HepG2 (cell line): ENCODE data around the gene CDK10. TPM values are rescaled to one million over a fixed set of nuclear protein-coding genes. Genes with fewer than 3 reads are reported as not detected.
A peak's percentile ranks its signal among the peaks of the same experiment; 100 is the strongest.

Experiments used
- CTCF ChIP-seq: sonication (generic); formaldehyde crosslinking; IDR thresholded peaks from 2 replicates; pipeline ENCODE4 v1.5.0; 2020; ENCODE audit warnings: mild to moderate bottlenecking, missing genetic modification reagents, moderate library complexity
- DDIT3 ChIP-seq: sonication (generic); formaldehyde crosslinking; IDR thresholded peaks from 2 replicates; pipeline ENCODE4 v1.4.0; 2020; ENCODE audit warnings: mild to moderate bottlenecking, missing genetic modification reagents
- E2F2 ChIP-seq: sonication (generic); formaldehyde crosslinking; IDR thresholded peaks from 2 replicates; pipeline ENCODE4 v1.4.0; 2020; ENCODE audit warnings: missing genetic modification reagents, borderline replicate concordance
- ELF4 ChIP-seq: sonication (generic); formaldehyde crosslinking; IDR thresholded peaks from 2 replicates; pipeline ENCODE4 v1.5.0; 2020; ENCODE audit warnings: missing genetic modification reagents, mild to moderate bottlenecking, moderate library complexity, borderline replicate concordance
- FOSL1 ChIP-seq: sonication (generic); formaldehyde crosslinking; IDR thresholded peaks from 2 replicates; pipeline ENCODE4 v1.9.0; 2021; ENCODE audit warnings: missing genetic modification reagents, borderline replicate concordance
- FOXA1 ChIP-seq, 2 experiments: fragments of 450-650 bp in 1 of 2; sonication (generic) in 1 of 2; formaldehyde crosslinking in 1 of 2; IDR thresholded peaks; 2 replicates each; pipeline versions ENCODE4 v1.4.0 to v1.6.1; 2016 to 2020; ENCODE audit warnings: missing genetic modification reagents in 1 of 2
- HMG20A ChIP-seq: IDR thresholded peaks from 2 replicates; pipeline ENCODE4 v1.6.1; 2016; ENCODE audit warnings: borderline replicate concordance
- KAT7 ChIP-seq: IDR thresholded peaks from 2 replicates; pipeline ENCODE4 v1.6.1; 2018; ENCODE audit warnings: borderline replicate concordance, missing compliant biosample characterization
- MED1 ChIP-seq: sonication (generic); formaldehyde crosslinking; IDR thresholded peaks from 2 replicates; pipeline ENCODE4 v1.4.0; 2020; ENCODE audit warnings: missing genetic modification reagents
- MLX ChIP-seq: IDR thresholded peaks from 2 replicates; pipeline ENCODE4 v1.6.1; 2016
- RXRB ChIP-seq: IDR thresholded peaks from 2 replicates; pipeline ENCODE4 v1.6.1; 2016; ENCODE audit warnings: borderline replicate concordance, missing genetic modification reagents, missing compliant biosample characterization
- TFDP1 ChIP-seq: IDR thresholded peaks from 2 replicates; pipeline ENCODE4 v1.6.1; 2016; ENCODE audit warnings: missing compliant biosample characterization, missing genetic modification reagents, borderline replicate concordance
- ZFP36 ChIP-seq: fragments of 150-350 bp; IDR thresholded peaks from 2 replicates; pipeline ENCODE4 v1.6.1; 2018; ENCODE audit warnings: borderline replicate concordance, low read length, low read depth; ENCODE audit not compliant: partially characterized antibody
- ZFP91 ChIP-seq: sonication (generic); formaldehyde crosslinking; IDR thresholded peaks from 2 replicates; pipeline ENCODE4 v1.9.0; 2022; ENCODE audit warnings: missing genetic modification reagents, mild to moderate bottlenecking, borderline replicate concordance
- ZNF180 ChIP-seq: sonication (generic); formaldehyde crosslinking; IDR thresholded peaks from 2 replicates; pipeline ENCODE4 v1.4.0; 2020; ENCODE audit warnings: low read depth, missing genetic modification reagents, borderline replicate concordance
- ZNF232 ChIP-seq: sonication (generic); formaldehyde crosslinking; IDR thresholded peaks from 2 replicates; pipeline ENCODE4 v1.4.0; 2020; ENCODE audit warnings: missing genetic modification reagents, borderline replicate concordance
- ZSCAN12 ChIP-seq: sonication (generic); formaldehyde crosslinking; IDR thresholded peaks from 2 replicates; pipeline ENCODE4 v1.9.0; 2021; ENCODE audit warnings: mild to moderate bottlenecking, missing genetic modification reagents
- polyA plus RNA-seq, 8 experiments: library from polyadenylated mRNA; depleted of rRNA in 3 of 8; stranded (reverse) in 7 of 8; unstranded in 1 of 8; fragments of >200 nt; fragmentation: Illumina TruSeq in 4 of 8; extraction: Trizol in 4 of 8; gene quantifications; 2 replicates each; pipeline versions ENCODE4 v1.2.1 to v1.2.3, GENCODE V29; 2011 to 2016; ENCODE audit warnings: low read depth in 4 of 8, missing spikeins in 1 of 8, mixed read lengths in 1 of 8; ENCODE audit not compliant: insufficient read depth in 1 of 8
- total RNA-seq, 5 experiments: library from RNA; depleted of rRNA; stranded (reverse); fragments of >200 nt; fragmentation: Illumina TruSeq; extraction: Trizol; gene quantifications; 2 replicates each; pipeline ENCODE4 v1.2.3, GENCODE V29; 2016; ENCODE audit warnings: low read depth in 1 of 5
- TF ChIP-seq, protein P1 (sequence below): sonication (generic); formaldehyde crosslinking; IDR thresholded peaks from 2 replicates; pipeline ENCODE4 v1.4.0; 2020; ENCODE audit warnings: missing genetic modification reagents

CDK10 gene
- total and polyA plus RNA-seq, 2 of the 13 experiments (the other 11 are each of a cell fraction or from before 2014, with no cell fraction given), result 2.5 to 3.9 TPM

DNA sequence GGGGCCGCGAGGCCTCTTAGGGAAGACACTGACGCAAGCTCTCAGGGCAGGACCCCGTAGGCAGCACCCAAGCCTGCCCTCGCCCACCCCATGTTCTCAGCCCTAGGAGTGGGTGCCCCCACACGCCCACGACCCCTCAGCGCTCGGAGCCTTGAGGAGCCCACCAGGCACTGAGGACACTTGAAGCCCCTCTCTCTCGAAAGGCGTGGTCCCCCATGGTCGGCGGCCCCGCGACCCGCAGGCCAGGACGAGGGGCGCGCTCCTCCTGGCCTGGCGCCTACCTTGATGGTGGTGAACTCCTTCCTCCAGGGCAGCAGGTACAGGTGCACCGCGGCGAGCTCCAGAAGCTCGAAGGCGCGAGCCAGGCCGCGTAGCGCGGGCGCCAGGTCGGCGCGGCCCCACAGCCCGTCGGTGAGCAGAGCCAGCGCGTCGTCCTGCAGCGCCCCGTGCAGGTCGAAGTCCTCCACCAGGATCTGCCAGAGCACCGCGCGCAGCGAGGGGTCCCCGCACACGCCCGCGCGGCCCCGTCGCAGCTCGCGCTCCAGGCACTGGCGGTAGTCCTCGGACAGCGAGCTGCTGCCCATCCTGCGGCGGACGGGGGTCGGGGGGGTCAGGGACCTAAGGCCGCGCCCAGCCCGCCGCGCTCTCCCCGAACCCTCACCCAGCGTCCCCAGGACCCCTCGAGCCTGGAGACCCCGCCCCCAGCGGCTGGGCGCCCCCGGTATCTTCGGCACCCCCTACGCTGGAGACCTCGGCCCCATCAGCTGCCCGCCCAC, 14.3 kb downstream of the CDK10 start (continued):
- TF ChIP-seq ZNF232 (CRISPR knock-in tag) (peak; percentile 61; the same call in 1 of the 2 replicates), DDIT3 (CRISPR knock-in tag) (no peak), HMG20A (CRISPR knock-in tag) (peak; percentile 21), MED1 (CRISPR knock-in tag) (peak; percentile 74), E2F2 (CRISPR knock-in tag) (no peak), ZFP91 (peak; percentile 79), FOXA1 (IDR thresholded peaks at IDR 0.05) (no peak), FOXA1 (CRISPR knock-in tag; IDR thresholded peaks at IDR 0.05) (0 out of 2 replicates have a peak, but pooled peaks have one; percentile 13), MLX (no peak), TFDP1 (CRISPR knock-in tag) (peak; percentile 87; the same call in 1 of the 2 replicates), ZNF180 (CRISPR knock-in tag) (0 out of 2 replicates have a peak, but pooled peaks have one; percentile 76), KAT7 (peak; percentile 71; the same call in 1 of the 2 replicates), ZFP36 (no peak), RXRB (CRISPR knock-in tag) (peak; percentile 39; the same call in 1 of the 2 replicates), CTCF (CRISPR knock-in tag) (peak; percentile 75), ELF4 (CRISPR knock-in tag) (no peak), FOSL1 (CRISPR knock-in tag) (no peak), ZSCAN12 (CRISPR knock-in tag) (peak; percentile 28; the same call in 1 of the 2 replicates)
- TF ChIP-seq, protein P1, sequence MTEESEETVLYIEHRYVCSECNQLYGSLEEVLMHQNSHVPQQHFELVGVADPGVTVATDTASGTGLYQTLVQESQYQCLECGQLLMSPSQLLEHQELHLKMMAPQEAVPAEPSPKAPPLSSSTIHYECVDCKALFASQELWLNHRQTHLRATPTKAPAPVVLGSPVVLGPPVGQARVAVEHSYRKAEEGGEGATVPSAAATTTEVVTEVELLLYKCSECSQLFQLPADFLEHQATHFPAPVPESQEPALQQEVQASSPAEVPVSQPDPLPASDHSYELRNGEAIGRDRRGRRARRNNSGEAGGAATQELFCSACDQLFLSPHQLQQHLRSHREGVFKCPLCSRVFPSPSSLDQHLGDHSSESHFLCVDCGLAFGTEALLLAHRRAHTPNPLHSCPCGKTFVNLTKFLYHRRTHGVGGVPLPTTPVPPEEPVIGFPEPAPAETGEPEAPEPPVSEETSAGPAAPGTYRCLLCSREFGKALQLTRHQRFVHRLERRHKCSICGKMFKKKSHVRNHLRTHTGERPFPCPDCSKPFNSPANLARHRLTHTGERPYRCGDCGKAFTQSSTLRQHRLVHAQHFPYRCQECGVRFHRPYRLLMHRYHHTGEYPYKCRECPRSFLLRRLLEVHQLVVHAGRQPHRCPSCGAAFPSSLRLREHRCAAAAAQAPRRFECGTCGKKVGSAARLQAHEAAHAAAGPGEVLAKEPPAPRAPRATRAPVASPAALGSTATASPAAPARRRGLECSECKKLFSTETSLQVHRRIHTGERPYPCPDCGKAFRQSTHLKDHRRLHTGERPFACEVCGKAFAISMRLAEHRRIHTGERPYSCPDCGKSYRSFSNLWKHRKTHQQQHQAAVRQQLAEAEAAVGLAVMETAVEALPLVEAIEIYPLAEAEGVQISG, result peak; percentile 60; the same call in 1 of the 2 replicates
